T-helper 9 cell (primary cell): ENCODE measurements around the gene PIGW.

ENCODE experiments used
- DNase-seq: peaks from one replicate; pipeline ENCODE4 v3.0.0-alpha.2; 2020

PIGW gene

GRCh38 chr17:36509272-36509985 is 25.4 kb upstream of the PIGW start:
- no peak for DNase-seq

- DNase-seq: no peak
Measured at GRCh38 chr17:36510636-36511035, 24.2 kb upstream of the PIGW start.

- DNase-seq: no peak
Measured at GRCh38 chr17:36511216-36511615, 23.6 kb upstream of the PIGW start.

- DNase-seq: no peak
Measured at GRCh38 chr17:36512641-36513040, 22.1 kb upstream of the PIGW start.

- DNase-seq: no peak
Measured at GRCh38 chr17:36514856-36515255, 19.9 kb upstream of the PIGW start.

GRCh38 chr17:36515837-36516236 is 18.9 kb upstream of the PIGW start:
- no peak for DNase-seq

- no peak for DNase-seq
Measured at GRCh38 chr17:36523113-36523512, 11.7 kb upstream of the PIGW start.

- DNase-seq: no peak
Measured at GRCh38 chr17:36524428-36524876, 10.3 kb upstream of the PIGW start.

- DNase-seq: no peak
Measured at GRCh38 chr17:36525113-36525512, 9.7 kb upstream of the PIGW start.

- DNase-seq: no peak
Measured at GRCh38 chr17:36525888-36526287, 8.9 kb upstream of the PIGW start.

GRCh38 chr17:36527621-36528250 is 7.1 kb upstream of the PIGW start:
- DNase-seq: no peak

- no peak for DNase-seq
Measured at GRCh38 chr17:36529121-36529520, 5.7 kb upstream of the PIGW start.

GRCh38 chr17:36532435-36532975 is 2.3 kb upstream of the PIGW start:
- DNase-seq: no peak

- DNase-seq: peak; percentile 30
Measured at GRCh38 chr17:36533935-36534839, 600 bp upstream of the PIGW start.

GRCh38 chr17:36535669-36536081 is 888 bp downstream of the PIGW start:
- DNase-seq: no peak

GRCh38 chr17:36540696-36541095 is 5.9 kb downstream of the PIGW start:
- no peak for DNase-seq

- DNase-seq: no peak
Measured at GRCh38 chr17:36542755-36543154, 8.0 kb downstream of the PIGW start.

- DNase-seq: no peak
Measured at GRCh38 chr17:36544044-36544306, 9.2 kb downstream of the PIGW start.

GRCh38 chr17:36544307-36545076 is 9.7 kb downstream of the PIGW start, which contains the start of gene GGNBP2:
GGNBP2 (plus strand) TSS chr17:36544919; CDS start chr17:36545725, 806 bp downstream.
- peak; percentile 89 for DNase-seq

- no peak for DNase-seq
Measured at GRCh38 chr17:36545077-36545464, 10.3 kb downstream of the PIGW start.

- DNase-seq: peak; percentile 95
Measured at GRCh38 chr17:36545465-36546417, 11.0 kb downstream of the PIGW start.
